SIG-M5 (cell line): Measurements from ENCODE around the gene NSMCE3.

Experiments used
- DNase-seq: peaks from one replicate; lab custom pipeline; 2025; lab: John Stamatoyannopoulos, UW

NSMCE3 gene

DNA sequence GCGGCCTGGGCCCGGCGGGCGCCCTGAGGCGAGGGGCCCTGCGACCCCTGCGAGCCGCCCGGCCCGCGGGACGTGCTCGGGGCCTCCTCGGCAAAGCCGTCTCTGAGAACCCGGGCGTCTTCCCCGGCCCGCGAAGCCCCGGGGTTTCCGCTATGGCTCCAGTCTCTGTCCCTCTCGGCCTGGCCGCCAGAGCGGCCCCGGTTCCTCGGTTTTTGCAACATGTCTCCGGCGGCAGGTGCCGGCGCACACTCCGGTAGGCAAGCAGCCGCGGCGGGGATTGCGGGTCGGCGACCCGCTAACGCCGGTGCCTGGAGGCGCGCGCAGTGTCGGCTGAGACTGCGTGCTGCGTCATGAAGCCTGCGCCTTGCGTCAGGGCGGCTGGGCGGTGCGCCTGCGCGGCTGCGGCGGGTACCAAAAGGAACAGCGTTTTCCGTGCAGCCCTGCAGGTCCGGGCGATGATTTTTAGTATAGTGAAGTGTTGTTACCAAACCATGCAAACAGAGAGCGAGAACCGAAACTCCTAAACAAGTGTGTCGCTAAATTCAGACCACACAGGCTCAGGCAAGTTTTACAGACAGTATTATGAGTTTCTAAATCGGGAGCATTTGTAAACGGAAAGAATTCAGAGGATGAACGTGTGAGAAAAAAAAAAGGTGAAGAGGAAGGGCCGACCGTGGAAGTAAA lies at the start of gene NSMCE3:
Gene NSMCE3 (minus strand): TSS at position 338 of the 684 bp plus-strand sequence. CDS start 117 bp downstream, at position 221.
- DNase-seq = peak; percentile 53

DNA sequence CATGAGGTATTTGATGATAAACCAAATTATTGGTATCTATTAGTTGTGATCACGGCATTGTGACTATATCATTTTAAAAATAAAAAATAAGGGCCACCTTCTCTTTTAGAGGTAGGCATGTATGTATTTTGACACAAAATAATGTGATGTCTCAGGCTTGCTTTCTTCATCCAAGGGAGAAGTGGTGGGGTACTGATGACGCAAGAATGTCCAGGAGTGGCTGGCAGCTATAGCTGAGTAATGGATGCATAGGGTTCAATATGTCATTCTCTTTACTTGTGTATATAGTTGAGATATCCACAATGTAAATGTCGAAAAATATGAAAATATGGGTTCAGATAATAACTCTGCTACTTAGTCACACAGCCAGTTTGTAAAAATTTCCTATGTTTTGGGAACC lies 46.8 kb upstream of the NSMCE3 start:
- no peak for DNase-seq

GRCh38 chr15:29312387-29312786 lies 42.8 kb upstream of the NSMCE3 start:
- no peak for DNase-seq

DNA sequence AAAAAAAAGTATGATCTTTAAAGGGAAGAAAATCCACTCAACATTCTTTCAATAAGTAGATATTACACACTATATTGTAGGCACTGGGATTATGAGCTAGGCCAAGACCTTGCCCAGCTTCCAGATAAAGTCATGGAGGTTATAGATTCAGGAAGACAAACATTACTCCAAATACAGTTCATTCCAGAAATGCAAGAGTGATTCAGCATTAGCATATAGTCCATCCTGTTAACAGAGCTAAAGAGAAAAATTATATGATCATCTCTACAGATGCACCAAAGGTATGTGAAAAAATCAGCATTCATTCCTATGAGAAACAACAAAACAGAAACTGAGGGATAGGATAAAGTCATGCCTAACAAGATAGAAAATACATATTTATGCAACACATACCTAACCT lies 42.1 kb upstream of the NSMCE3 start:
- no peak for DNase-seq

DNA sequence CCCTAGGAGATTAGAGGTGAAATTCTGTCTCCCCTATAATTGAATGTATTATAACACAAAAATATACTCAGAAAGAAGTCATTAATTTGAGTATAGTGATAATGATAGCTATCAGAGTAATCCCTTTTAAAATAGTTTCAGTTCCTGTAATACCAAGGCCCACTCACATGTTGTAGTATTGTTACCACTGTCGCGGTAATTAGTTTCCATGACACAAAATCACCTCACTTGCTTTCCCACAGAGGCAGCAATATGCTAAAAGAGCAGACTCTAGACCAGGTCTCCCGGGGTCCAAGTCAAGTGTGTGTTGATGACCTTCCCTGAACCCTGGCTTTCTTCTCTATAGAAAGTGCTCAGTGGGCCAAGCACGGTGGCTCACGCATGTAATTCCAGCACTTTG lies 39.5 kb upstream of the NSMCE3 start:
- DNase-seq = no peak

- no peak for DNase-seq
Measured at GRCh38 chr15:29308299-29308698, 38.7 kb upstream of the NSMCE3 start.

GRCh38 chr15:29305556-29305955 lies 35.9 kb upstream of the NSMCE3 start:
- no peak for DNase-seq

DNA sequence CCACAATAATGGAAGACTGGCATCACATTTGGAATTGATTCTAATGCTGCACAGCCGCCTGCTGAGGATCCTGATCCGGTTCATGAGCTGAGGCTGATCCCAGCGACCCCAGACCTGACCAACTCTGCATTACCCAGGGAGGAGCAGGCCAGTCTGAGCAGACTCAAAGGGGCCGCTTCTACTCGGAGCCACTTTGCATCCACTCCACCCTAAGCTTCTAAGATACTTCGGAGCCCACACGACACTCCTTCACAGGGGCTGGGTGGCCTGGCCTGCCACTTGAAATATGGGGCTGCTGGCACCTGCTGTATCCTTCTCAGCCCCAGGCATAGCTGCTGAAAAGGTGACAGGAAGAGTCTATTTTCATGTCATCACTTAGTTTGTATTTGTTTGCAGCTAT lies 33.2 kb upstream of the NSMCE3 start:
- no peak for DNase-seq

- DNase-seq = no peak
Measured at GRCh38 chr15:29299784-29300183, 30.2 kb upstream of the NSMCE3 start.

- no peak for DNase-seq
Measured at GRCh38 chr15:29299331-29299730, 29.7 kb upstream of the NSMCE3 start.

GRCh38 chr15:29294732-29295325 lies 25.2 kb upstream of the NSMCE3 start:
- DNase-seq = no peak

DNA sequence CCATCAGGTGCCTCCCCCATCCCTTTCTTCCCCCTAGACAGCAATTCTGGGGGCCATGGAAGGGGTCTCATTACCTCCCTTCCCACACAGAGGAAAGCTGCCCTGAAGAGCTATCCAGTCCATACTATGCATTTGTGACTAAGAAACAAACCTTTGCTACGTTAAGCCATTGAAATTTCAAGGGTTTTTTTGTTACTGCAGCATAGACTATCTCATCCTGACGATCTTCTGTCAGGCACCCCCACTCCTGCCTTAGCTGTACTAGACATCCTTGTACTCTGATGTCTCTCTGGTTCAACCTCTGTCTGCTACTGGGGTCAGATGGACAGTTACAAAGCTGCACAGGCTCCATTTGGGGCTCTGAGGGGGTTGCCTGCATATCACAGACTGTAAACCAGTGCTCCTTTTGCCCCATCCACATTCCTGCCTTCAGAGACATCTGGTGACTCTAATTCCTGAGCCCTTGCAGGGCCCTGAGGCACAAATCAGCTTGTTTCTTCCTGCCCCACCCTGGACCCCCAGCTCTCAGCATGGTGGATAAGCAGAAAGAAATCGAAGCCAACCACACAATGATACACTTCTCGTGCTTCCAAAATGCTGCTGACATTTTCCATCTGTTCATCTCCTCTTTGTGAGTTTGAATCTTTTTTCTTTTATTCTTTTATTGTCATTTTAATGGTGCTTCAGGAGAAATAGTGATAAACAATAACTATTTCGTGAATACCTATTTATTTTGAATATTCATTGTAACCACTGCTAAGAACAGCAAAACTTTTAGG lies 21.6 kb upstream of the NSMCE3 start:
- DNase-seq = no peak

DNA sequence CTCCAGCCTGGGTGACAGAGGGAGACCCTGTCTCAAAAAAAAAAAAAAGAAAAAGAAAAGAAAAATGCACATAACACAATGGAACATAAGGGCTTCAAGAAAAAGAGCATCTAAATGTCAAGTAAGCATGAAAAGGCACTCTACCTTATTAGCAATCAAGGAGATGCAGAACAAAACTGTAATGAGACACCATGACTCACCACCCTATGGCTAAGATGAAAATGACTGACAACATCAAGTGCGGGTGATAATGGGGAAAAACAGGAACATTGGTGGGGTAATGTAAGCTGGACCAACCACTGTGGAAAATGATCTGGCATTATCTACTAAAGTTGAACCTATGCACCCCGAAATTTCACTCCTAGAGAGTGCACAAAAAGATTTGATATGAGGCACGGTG lies 19.6 kb upstream of the NSMCE3 start:
- DNase-seq = no peak

DNA sequence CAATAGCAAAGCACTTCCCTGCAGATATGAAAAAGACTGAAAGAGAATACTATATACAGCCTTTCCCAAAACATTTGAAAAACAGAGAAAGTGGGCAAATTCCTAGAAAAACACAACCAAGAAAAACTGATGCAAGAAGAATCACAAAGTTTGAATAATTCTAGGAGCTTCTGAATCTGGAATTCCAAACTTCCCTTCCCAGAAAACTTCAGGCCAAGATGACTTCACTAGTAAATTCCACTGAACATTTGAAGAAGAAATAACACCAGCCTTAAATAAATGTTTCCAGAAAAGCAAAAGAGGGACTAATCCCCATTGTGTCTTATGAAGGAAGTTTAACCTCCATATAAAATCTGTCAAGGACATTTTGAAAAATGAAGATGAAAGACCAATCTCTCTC lies 15.8 kb upstream of the NSMCE3 start:
- DNase-seq = no peak

DNA sequence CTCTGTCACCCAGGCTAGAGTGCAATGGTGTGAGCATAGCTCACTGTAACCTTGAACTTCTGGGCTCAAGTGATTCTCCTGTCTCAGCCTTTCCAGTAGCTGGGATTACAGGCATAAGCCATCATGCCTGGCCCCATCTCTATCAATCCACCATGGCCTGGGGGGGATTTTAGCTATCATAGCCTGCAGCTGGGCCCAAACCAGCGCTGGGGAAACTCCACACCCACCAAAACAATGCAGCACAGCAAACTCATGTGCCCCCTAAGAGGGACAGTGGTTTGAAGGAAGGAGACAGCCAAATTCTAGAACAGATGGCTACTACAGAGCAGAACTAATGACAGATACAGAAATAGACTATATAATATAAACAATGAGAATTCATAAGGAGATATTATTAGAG lies 13.8 kb upstream of the NSMCE3 start:
- DNase-seq = no peak

- no peak for DNase-seq
Measured at GRCh38 chr15:29280514-29280913, 10.9 kb upstream of the NSMCE3 start.

DNA sequence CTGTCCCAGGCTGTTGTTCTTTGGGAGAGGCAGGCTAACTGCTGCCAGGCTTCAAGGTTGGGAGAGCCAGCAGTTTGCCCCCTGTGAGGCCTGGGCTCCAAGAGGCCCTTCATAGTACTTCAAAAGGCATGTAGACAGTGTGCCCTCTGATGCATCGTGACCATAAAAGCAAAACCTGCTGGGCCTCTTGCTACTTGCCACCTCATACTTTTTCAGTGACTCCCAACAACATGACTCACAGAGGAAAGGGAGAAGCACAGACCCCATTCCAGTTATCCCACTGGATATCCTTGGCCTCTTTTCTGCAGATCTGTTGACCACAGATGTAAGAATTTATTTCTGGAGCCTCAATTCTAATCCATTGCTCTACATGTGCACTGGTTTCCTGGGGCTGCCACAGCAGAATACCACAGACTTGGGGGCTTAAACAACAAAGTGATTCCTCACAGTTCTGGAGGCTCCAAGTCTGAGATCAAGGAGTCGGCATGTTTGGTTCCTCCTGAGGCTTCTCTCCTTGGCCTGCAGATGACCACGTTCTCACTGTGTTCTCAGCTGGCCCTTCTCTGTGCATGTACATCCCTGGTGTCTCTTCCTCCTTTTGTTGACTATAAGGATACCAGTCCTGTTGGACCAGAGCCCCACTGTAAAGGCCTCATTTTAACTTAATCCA lies 8.9 kb upstream of the NSMCE3 start:
- no peak for DNase-seq

GRCh38 chr15:29276366-29276765 lies 6.7 kb upstream of the NSMCE3 start:
- no peak for DNase-seq

DNA sequence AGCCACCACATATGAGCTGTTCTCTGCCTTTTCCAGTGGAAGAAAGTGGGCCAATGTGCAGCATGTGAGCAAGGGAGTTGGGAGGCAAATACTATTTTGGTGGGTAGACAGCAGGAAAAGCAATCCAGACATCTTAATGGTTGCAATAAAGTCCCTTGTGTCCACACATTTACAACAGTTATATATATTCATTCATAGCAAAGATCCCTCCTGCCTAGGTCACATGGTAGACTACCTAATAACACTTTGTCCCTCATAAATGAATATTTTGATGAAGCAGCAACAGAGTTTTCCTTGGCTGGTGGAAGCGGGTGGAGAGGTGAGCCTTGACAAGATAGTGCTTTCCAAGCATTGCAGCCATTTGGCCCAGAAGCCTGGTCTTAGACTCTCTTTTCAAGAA lies 6.2 kb upstream of the NSMCE3 start:
- no peak for DNase-seq

GRCh38 chr15:29274946-29275345 lies 5.3 kb upstream of the NSMCE3 start:
- DNase-seq = no peak

DNA sequence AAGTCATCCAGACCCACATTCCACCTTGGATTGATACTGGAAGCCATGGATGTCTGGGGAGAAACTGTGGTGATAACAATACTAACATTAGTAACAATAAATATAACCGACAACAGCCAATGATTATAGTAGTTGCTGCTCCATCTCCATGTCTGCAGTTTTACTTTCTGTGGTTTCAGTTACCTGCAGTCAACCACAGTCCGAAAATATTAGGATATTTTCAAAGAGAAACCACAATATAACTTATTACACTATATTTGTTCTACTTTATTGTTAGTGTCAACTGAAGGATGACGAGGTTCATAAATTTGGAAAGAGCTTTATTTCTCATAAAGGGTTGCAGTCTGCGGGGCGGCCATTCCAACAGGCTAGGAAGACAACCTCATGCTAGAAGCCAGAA lies 2.6 kb upstream of the NSMCE3 start:
- no peak for DNase-seq

DNA sequence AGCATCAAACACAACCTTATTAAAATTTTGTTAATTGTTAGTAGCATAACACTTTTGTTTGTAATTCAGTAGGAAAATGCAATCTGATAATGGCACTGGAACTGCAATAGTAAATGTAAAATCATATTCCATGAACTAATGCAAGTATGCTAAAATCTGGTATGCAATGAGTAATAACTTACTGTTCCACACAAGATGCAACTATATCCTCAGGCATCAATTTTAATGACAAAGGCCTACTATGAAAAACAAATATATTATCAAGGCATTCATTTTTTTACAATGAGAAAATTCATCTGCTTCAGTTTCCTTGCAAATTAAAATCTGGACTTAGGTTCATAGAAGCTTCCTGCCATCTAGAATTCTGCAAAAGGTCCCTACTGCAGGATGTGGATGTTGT lies 1.4 kb upstream of the NSMCE3 start:
- DNase-seq = no peak
